Activated CD8-positive, alpha-beta memory T cell treated with anti-CD3 and anti-CD28 coated beads for 1 hour (primary cell): ENCODE results near the gene MEF2B.

Experiments
- DNase-seq, 2 donors: peaks; one replicate each; pipeline ENCODE4 v3.0.0-alpha.2; 2020; ENCODE audit warnings: low read depth in 1 of 2; ENCODE audit errors: extremely low read depth in 1 of 2

Gene MEF2B

DNA sequence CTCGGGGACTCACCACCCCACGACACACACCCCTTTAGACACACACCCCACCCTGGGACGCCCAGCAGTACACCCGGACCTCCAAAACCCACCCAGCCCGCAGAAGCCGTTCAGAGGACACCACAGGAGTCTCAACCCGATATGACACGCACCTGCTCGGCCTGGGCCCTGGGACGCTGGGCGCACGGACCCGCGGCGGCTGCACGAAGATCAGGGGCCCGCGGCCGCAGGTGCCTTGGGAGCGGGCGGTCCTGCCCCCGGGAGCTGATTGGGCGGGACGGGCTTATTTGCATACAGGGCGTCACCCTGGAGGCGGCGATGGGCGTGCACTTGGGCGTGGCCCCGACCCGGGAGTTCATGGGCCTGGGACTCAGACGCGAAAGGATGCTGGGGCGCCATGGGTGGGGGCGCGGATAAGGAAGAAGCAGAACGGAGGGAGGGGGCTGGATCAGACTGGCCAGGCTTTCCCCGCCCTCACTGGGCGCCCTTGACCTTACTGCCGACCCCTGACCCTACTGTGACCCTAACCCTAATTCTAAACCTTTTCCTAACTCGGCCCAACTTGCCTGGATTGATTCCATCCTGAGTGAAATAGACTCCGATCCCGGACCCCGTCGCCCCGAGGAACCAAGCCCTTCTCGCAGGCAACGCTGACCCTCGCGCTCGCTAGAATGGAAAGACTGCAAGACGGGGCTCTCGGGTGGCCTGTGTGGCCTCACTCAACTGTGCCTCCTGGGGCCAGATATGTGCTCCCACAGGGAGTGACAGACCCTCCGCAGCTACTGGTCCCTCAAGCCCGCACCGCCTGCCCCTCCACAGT, at the start of gene MEF2B:
TSS of gene MEF2B (minus strand) at position 211 of the 820 bp plus-strand sequence. CDS start 19,528 bp downstream, outside the sequence.
- DNase-seq: peak; percentile 29 to 57

DNA sequence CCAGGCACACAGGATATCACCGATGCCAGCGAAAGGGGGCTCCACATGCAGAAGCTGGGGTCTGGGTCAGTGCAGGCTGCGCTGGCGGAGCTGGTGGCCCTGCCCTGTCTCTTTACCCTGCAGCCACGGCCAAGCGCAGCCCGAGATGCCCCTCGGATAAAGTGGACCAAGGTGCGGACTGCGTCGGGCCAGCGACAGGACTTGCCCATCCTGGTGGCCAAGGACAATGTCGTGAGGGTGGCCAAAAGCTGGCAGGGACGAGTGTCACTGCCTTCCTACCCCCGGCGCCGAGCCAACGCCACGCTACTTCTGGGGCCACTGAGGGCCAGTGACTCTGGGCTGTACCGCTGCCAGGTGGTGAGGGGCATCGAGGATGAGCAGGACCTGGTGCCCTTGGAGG, 48.8 kb upstream of the MEF2B start:
- DNase-seq: no peak

- no peak for DNase-seq
Observed at GRCh38 chr19:19217099-19217498, 47.0 kb upstream of the MEF2B start.

DNA sequence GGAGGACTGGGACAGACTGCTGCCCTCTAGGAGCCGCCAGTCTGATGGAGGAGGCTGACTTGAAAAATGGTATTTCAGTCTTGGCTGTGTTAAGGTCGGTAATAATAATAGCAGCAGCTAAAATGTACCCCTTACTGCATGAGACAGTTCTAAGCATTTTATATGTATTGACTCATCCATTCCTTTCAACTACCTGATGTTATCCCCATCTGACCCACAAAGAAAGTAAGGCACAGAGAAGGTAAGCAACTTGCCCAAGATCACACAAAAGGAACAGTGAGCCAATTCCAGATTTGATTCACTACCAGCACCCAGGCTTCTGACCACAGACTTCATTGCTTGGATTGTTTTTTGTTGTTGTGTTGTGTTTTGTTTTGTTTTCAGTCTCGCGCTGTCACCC, 45.7 kb upstream of the MEF2B start:
- no peak for DNase-seq

GRCh38 chr19:19214892-19215291, 44.8 kb upstream of the MEF2B start:
- peak in 1 of 2 donors; percentile 22 for DNase-seq

GRCh38 chr19:19214159-19214490, 44.1 kb upstream of the MEF2B start:
- DNase-seq: no peak

- DNase-seq: no peak
Observed at GRCh38 chr19:19213426-19214158, 43.5 kb upstream of the MEF2B start.

DNA sequence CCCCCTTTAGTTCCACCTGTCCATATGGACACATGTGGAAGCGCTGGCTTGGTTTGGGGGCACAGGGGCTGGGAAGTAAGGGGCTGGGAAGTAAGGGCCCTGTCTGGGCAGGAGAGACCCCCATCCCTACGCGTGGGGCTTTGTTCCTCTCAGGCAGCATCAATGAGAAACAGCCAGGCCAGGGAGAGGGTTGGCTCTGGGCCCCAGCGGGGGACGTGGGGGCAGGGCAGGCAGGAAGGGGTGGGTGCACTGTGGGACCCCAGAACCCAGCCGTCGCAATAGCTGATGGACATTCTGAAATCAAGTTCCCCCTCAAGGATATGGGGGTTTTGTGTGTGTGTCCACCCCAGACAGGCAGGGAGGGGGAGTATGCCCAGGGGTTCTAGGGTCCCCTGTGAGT, 42.9 kb upstream of the MEF2B start:
- no peak for DNase-seq

DNA sequence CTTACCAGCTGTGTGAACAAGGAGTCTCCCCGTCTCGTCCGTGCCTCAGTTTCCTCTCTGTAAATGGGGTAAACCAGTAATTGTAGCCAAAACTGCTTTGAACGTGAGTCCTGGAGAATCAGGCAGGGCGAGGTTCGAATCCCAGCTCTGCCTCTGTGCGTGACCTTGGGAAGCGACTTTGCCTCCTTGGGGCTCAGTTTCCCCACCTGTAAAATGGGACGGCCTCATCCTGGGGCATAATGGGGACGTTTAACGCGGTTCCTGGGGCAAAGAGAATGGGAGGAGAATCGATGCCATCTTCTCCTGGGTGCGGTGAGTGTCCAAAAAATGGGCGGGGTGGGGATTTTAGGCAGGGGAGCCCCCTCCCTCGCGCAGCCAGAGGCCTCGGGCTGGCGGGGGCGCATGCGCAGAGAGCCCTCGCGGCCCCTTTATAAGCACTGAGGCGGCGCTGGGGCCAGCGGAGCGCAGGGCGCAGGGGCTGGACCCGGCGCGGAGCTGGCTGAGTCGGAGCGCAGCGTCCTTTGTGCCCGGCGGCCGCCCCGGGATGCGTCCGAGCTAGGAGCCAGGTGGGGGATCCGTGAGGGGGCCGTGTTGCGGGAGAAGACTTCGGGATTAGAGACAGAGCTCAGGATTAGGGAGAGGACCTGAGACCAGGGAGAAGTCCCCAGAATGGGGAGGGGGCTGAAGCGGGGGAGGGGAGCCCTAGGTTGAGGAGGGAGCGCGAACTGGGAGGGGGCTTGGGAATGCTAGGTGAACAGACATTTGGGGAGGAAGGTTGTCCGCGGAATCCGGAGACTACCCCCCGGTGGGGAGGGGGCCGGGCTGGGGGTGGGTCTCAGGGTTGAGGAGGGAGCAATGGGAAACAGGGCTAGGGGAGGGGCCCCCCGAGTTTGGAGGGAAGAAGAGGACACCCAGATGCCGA, 41.7 kb upstream of the MEF2B start, which contains the start of gene NCAN:
TSS of gene NCAN (plus strand) at position 460 of the 922 bp plus-strand sequence. CDS start 4,996 bp downstream, outside the sequence.
- no peak for DNase-seq

DNA sequence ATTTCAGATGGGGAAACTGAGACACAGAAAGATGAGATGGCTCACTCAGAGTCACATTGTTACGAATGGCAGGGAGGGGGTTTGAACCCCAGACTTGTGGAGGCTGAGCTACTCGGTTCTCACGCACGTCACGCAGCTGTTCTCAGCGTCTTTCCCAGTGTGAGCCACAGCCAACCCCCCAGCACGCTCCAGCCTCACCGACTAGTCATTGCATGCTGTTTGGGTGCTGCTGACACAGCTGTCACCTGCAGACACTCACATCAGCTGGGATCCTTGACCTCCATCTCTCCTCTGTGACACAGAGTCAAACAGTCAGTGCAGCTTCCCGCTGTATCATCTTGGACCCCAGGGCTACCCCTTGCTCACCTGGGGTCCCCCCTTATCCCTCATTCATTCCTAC, 39.3 kb upstream of the MEF2B start:
- no peak for DNase-seq

- DNase-seq: no peak
Observed at GRCh38 chr19:19207637-19208572, 37.8 kb upstream of the MEF2B start.

GRCh38 chr19:19206938-19207337, 36.9 kb upstream of the MEF2B start:
- DNase-seq: no peak

DNA sequence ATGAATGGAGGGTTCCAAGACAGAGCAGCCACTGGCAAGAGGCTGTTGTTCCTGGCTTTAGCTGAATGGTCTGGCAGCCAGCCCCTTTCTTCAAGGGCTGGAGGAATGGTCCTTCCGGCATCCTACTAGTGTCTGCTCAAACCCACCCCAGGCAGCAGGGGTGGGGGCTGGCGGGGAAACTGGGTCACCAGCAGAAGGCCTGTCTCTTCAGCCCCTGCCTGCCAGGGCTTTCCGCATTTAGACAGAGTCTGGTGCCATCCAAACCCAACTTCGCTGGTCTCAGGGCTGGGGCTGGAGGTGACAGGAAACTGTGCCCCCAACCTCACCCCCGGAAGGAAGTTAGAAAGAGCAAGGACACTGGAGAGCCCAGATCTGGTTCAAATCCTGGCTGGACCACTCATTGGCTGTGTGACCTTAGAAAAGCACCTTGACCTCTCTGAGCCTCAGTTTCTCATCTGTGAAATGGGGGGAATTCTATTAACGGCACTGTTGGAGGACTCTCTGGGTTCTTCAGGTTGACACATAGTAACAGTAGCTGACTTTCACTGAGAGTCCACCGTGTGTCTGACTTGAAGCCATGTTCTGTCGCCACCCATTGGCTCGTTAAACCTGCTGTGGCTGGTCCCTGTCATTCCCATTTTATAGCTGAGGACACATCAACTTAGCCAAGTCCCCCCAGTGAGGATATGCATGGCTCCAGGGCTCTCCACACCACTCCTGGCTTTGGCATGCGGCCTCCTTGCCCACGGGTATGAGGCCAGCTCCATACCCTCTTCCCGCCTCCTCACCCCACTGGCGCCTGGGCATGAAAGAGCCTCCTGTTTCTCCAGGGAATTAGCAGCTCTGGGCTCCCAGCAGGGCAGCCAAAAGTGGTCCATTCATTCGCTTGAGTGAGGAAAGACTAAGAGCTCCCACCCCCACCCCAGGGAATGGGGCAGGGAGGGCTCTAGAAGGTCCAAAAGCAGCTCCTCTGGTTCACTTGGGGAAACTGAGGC, 35.6 kb upstream of the MEF2B start:
- DNase-seq: no peak

DNA sequence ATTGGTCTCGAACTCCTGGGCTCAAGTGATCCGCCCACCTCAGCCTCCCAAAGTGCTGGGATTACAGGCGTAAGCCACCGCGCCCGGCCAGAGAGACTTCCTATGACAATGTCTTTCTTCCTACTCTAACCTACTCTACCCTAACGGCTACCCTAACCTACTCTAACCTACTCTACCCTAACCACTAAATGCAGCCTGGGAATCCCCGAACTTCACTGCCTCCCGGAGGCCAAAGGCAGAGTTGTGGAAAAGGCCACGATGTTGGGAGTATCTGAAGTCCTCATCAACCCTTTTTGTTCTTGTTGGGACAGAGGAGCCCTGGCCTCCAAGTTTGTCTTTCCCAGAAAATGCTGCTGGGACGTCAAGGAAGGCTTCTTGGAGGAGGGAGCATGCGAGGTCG, 34.1 kb upstream of the MEF2B start:
- DNase-seq: no peak

- DNase-seq: peak; percentile 75 to 88
Observed at GRCh38 chr19:19203012-19203856, 33.2 kb upstream of the MEF2B start, which contains the start of gene NR2C2AP. TSS of gene NR2C2AP (minus strand) at chr19:19203414. CDS start at chr19:19203060, 354 bp downstream.

DNA sequence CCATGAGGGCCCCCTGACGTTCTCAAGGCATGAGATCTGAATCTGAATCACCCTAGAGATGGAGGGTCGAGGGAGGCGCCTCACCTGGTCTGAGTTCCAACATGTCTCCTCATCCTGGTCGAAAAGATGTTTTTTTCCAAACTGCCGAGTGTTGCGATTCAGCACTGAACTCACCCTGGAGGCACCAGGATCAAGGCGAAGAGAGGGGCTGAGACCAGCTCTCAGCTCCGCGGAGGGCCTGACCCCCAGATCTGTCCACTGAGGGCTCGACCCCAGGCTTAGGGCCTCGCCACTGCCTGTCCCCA, 32.6 kb upstream of the MEF2B start:
- no peak for DNase-seq

DNA sequence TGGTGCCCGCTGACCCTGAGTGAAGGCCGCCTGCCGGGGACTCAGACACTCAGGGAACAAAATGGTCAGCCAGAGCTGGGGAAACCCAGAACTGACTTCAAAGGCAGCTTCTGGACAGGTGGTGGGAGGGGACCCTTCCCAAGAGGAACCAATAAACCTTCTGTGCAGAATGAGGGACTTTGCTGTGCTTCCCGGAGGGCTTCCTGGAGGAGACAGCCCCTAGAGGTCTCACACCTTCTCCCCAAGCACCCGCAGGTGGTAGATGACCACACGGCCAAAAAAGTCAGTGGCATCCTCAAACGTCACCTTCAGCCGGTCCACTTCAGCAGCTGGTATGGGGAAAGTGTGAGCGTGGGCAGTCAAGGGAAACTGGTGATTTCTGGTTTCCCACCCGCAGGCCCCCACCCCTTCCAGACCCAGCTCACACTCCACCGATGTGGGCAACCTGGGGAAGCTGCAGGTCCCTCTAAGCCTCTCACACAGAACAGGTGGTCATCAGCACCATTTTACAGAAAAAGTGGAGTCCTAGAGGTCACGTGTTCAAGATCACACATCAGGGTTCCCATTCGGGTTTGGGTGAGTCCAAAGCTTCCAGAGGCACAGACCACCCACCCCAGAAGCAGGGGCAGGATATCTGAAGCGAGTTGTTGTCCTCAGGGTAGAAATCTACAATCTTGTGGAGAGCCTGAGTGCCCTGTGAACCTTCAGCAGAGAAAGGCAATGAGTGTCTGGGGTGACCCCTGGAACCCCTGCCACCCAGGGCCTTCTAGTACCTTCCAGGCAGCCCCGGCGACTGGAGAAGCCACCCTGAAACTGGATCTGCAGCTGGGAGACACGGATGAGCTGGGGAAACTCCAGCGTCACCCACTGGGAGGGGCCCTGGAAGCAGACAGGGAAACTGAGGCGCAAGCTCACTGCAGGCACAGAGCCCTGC, 31.9 kb upstream of the MEF2B start:
- no peak for DNase-seq
